Activated CD4-positive, alpha-beta T cell treated with anti-CD3 and anti-CD28 coated beads, Interleukin-2, amount 50 U/mL, for 4 hours (primary cell): ENCODE measurements around the gene GUCA2A.

Experiments used
- DNase-seq, 2 experiments: peaks; one replicate each; pipeline ENCODE4 v3.0.0-alpha.2; 2020

GUCA2A gene

GRCh38 chr1:42176902-42177519 is 12.5 kb upstream of the GUCA2A start:
- no peak for DNase-seq

- DNase-seq: no peak
Measured at GRCh38 chr1:42175314-42176054, 10.9 kb upstream of the GUCA2A start.

- DNase-seq: no peak
Measured at GRCh38 chr1:42173961-42174735, 9.6 kb upstream of the GUCA2A start.

DNA sequence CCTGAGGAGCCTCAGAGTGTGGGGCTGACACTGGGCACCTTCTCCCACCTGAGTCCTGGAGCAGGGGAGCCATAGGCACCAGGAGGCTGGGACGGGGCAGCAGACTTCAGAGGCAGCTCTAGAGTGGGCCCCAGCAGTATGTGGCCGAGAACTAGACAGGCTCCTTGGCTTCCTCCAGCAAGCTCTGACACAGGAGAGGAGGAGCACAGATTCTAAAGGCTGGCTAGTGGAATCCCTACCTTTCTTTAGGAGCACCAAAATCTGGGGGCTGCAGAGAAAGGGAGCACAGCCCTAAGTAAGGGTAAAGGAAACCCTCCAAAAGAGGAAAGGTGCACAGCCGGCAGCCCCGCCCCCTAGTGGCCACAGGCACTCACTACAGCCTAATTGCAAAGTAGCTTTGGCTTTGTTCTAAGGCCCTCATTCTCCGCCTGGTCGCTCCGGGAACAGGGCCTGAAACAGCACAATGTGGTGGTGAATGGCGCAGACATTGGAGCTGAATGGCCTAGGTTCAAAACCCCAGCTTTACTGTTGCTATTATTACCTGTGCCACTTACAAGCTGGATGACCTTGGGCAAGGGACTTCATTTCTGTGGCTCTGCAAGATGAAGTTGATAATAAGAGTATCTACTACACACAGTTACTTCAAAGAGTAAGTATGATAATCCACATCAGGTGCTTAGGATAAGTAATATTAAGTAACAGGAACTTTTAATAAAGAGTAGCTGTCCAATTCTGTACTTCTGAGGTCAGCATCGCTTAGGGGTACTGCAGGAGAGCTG is 8.8 kb upstream of the GUCA2A start:
- DNase-seq: peak; percentile 52 to 64

- DNase-seq: no peak
Measured at GRCh38 chr1:42172381-42173133, 8.0 kb upstream of the GUCA2A start.

- no peak for DNase-seq
Measured at GRCh38 chr1:42171679-42172266, 7.2 kb upstream of the GUCA2A start.

DNA sequence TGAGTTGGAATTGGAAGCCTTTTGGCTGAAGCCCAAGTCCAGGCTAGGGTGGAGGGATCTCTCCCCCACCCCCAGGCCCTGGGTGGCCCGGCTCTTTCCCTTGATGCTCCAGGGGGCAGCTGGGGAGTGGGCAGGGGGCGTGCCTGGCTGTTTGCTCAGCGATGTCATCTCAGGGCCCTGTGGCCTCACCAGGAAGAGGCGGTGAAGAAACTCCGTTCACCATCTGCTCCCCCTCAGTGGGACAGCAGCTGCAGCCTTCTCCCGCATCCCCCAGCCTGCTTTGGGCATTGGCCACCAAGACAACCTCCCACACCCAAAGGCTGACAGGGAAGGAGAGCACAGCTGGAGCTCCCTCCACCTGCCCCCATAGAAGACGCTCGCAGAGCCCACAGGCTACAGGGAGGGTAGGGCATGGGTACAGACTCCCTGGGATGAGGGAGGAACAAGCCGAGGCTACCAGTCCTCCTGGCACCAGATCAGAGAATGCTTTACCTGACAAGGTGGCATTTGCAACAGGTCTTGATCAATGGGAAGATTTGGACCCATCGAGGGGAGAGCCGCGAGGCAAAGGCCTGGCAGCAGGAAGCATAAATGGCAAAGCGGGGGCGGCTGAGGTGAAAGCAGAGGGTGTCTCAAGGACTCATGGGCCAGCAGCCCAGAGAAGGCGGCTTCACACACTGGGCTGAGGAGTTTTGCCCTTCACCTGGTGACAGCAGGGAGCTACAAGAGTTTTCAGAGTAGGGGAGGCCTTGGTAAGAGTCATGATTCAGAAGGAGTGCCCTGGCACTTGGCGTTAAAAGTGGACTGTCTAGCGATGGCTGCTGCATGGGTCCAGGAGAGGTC is 6.5 kb upstream of the GUCA2A start:
- DNase-seq: no peak

DNA sequence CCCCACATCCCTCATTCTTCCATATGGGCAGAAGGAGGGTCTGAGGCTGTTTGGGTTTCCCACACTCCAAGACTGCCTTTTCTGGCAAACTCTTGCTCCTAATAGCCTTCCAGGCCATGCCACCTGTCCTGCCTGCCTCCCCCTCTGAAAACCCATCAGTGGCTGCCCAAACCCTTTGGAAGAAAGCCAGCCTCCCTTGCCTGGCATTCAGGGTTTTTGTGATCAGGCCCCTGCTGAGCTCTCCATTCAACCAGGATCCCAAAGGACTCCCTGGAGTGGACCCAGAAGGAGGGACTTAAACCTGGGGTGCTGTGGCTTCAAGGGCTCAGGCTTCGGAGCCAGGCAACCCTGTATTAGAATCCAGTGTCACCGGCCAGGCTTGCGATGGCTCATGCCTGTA is 4.2 kb upstream of the GUCA2A start:
- DNase-seq: no peak

GRCh38 chr1:42168391-42168670 is 3.8 kb upstream of the GUCA2A start:
- DNase-seq: no peak

DNA sequence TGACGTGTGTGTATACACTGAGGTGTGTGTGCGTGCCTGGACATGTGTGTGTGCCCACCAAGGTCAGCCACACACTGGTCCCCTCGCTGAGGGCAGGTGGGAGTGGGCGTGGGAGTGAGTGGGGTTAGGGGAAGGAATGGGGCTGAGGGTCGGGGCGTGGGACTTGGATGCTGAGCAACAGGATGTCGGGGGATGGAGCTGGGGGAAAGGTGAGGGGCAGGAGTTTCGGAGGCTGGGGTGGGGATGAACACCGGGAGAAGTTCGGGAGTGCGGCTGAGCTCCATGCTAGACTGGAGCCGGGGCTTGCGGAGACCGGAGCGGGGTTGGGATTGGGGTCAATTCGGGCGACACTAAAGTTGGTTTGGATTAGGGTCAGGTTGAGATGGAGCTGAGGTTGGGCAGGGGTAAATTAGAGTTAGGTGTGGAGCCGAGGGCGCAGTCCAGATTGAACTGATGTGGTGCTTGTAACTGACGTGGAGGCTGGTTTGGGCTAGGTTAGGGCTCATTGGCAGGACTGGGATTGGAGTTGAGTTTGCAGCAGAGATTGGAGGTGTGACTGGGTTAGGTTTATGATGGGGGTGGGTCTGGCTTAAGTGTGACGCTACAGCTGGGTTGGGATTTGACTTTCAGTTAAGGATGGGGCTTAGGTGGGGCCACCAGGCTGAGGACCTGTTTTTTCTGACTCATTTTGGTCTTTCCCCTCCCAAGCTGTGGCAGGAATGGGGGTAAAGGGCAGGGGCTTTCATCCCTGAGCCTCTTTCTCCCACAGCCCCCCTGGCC is 3.3 kb upstream of the GUCA2A start:
- no peak for DNase-seq

DNA sequence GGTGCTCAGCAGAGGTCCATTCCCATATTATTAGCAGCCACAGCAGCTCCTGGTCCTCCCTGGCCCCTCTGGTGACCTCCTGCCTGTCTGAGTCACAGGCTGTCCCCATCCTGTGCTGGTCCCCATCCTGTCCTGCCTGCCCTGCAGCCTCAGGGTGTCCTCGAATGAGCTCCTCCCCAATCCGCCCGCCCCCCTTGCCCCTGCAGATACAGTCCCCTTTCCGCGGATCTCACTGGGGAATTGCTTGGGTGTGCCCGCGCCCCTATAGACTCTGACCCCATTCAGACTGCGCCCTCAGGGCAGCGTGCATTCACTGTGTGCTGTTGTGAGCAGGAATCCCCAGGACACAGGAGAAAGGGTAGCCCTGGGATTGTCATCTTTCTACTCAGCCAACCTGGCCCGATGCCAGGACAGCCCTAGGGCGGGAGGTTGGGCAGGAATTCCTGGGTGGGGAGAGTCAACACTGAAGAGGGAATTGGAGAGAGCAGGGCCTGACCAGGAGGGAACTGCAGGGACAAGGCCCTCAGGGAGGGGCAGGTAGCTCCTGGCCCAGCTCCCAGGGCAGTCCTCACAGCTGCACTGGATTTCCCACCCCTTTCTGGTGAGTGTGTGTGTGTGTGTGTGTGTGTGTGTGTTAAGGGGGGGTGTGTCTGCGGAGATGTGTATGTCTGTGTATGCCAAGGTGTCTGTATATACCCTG is 1.1 kb upstream of the GUCA2A start:
- DNase-seq: no peak

GRCh38 chr1:42163536-42164503 is 725 bp downstream of the GUCA2A start:
- no peak for DNase-seq

DNA sequence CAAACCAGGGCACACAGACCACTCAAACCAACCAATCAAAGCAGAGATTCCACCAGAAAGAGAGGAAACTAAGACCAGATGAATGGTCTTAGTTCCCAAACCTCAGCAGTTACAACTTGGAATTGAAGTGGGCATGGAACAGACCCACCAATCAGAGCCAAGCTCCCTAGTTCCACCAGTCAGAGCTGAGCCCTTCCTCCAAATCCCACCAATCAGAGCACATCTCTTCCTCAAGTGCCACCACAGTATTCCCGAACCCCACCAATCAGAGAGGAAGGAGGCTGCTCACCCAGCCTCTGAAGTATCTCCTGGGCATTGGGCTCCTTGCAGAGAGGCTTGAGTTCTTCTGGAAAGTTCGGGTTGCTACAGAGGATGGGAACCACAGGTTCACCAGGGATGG is 1.4 kb downstream of the GUCA2A start:
- no peak for DNase-seq

DNA sequence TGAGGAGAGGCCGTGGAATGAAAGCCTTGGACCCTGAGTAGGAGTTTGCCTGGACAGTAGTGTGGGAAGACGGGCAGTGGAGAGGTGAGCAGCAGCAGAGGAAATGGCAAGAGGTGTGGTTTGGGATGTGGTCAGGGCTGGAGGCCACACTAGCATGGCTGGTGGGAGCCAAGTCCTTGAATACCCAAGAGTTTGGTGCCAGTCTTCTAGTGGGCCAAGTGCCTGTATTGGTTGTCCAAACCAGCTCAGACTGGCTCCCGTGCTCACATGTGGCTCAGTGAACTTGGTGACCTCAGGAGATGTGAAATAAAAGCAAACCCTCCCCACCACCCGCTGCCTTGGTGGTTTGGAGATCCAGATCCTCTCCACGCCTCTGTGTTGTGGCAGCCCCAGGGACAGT is 2.4 kb downstream of the GUCA2A start:
- no peak for DNase-seq

GRCh38 chr1:42158189-42158588 is 6.4 kb downstream of the GUCA2A start:
- DNase-seq: no peak

- DNase-seq: no peak
Measured at GRCh38 chr1:42157667-42158066, 6.9 kb downstream of the GUCA2A start.

GRCh38 chr1:42155362-42155761 is 9.2 kb downstream of the GUCA2A start:
- no peak for DNase-seq

DNA sequence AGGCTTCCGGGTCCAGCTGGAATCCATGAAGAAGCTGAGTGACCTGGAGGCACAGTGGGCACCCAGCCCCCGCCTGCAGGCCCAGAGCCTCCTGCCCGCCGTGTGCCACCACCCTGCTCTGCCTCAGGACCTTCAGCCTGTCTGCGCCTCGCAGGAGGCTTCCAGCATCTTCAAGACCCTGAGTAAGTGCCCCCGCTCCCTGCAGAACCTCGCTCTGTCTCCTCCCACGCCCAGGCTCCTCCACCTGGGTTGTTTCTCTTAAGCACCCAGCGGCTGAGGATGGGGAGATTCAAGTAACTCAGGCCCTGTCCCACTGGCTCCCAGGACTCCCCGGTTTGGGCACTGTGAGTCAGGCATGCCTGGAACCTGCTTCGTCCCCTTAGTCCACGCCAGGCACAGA is 9.9 kb downstream of the GUCA2A start:
- DNase-seq: no peak

GRCh38 chr1:42153624-42154023 is 10.9 kb downstream of the GUCA2A start:
- DNase-seq: no peak
